ENCODE data around the gene ADTRP.

ADTRP gene

GRCh38 chr6:11766043-11766442, 12.6 kb downstream of the ADTRP start:
- Histone ChIP-seq H3K36me3 (ENCODE audit: control insufficient read depth, insufficient read depth, low read length) (no peaks in the 10 kb centered on the region), H3K9me3 (ENCODE audit: control insufficient read depth, insufficient read depth, low read length) (no peaks in the 10 kb centered on the region), H3K4me3 (ENCODE audit: low read depth, low read length) (no peak overlapping the region), H3K4me1 (ENCODE audit: control insufficient read depth, insufficient read depth, low read length) (peaks cover 43% of the 10 kb centered on the region), H3K27me3 (ENCODE audit: control insufficient read depth, insufficient read depth, low read length) (no peaks in the 10 kb centered on the region; the same call in 1 of the 2 replicates), H3K9ac (ENCODE audit: low read depth, low read length) (no peak overlapping the region), H3K27ac (ENCODE audit: low read depth, low read length) (peak overlapping the region; percentile 50)

- Histone ChIP-seq H3K4me3 (ENCODE audit: low read depth, low read length) (no peak overlapping the region), H3K9me3 (ENCODE audit: control insufficient read depth, insufficient read depth, low read length) (no peaks in the 10 kb centered on the region), H3K27ac (ENCODE audit: low read depth, low read length) (no peak overlapping the region), H3K9ac (ENCODE audit: low read depth, low read length) (no peak overlapping the region), H3K36me3 (ENCODE audit: control insufficient read depth, insufficient read depth, low read length) (no peaks in the 10 kb centered on the region), H3K4me1 (ENCODE audit: control insufficient read depth, insufficient read depth, low read length) (peaks cover 32% of the 10 kb centered on the region), H3K27me3 (ENCODE audit: control insufficient read depth, insufficient read depth, low read length) (no peaks in the 10 kb centered on the region; the same call in 1 of the 2 replicates)
Measured at GRCh38 chr6:11764250-11764604, 14.4 kb downstream of the ADTRP start.

- no peak overlapping the region for H3K4me3 ChIP-seq (ENCODE audit: low read depth, low read length)
- H3K27me3 ChIP-seq (ENCODE audit: control insufficient read depth, insufficient read depth, low read length), result no peaks in the 10 kb centered on the region; the same call in 1 of the 2 replicates
- H3K9me3 ChIP-seq (ENCODE audit: control insufficient read depth, insufficient read depth, low read length), result no peaks in the 10 kb centered on the region
- H3K9ac ChIP-seq (ENCODE audit: low read depth, low read length), result no peak overlapping the region
- no peak overlapping the region for H3K27ac ChIP-seq (ENCODE audit: low read depth, low read length)
- H3K4me1 ChIP-seq (ENCODE audit: control insufficient read depth, insufficient read depth, low read length), result peaks cover 32% of the 10 kb centered on the region
- no peaks in the 10 kb centered on the region for H3K36me3 ChIP-seq (ENCODE audit: control insufficient read depth, insufficient read depth, low read length)
Measured at GRCh38 chr6:11763460-11764249, 14.9 kb downstream of the ADTRP start.

GRCh38 chr6:11762794-11763459, 15.7 kb downstream of the ADTRP start:
- Histone ChIP-seq H3K4me1 (ENCODE audit: control insufficient read depth, insufficient read depth, low read length) (peaks cover 30% of the 10 kb centered on the region), H3K27me3 (ENCODE audit: control insufficient read depth, insufficient read depth, low read length) (no peaks in the 10 kb centered on the region), H3K27ac (ENCODE audit: low read depth, low read length) (no peak overlapping the region)

GRCh38 chr6:11761744-11762620, 16.6 kb downstream of the ADTRP start:
- Histone ChIP-seq H3K36me3 (ENCODE audit: control insufficient read depth, insufficient read depth, low read length) (no peaks in the 10 kb centered on the region), H3K27me3 (ENCODE audit: control insufficient read depth, insufficient read depth, low read length) (no peaks in the 10 kb centered on the region), H3K9ac (ENCODE audit: low read depth, low read length) (no peak overlapping the region), H3K4me3 (ENCODE audit: low read depth, low read length) (no peak overlapping the region), H3K4me1 (ENCODE audit: control insufficient read depth, insufficient read depth, low read length) (peaks cover 24% of the 10 kb centered on the region), H3K27ac (ENCODE audit: low read depth, low read length) (no peak overlapping the region), H3K9me3 (ENCODE audit: control insufficient read depth, insufficient read depth, low read length) (no peaks in the 10 kb centered on the region)

More at GRCh38 chr6:11762794-11763459, 15.7 kb downstream of the ADTRP start:
- H3K9me3 ChIP-seq (ENCODE audit: control insufficient read depth, insufficient read depth, low read length), result no peaks in the 10 kb centered on the region
- H3K9ac ChIP-seq (ENCODE audit: low read depth, low read length), result no peak overlapping the region
- H3K36me3 ChIP-seq (ENCODE audit: control insufficient read depth, insufficient read depth, low read length), result no peaks in the 10 kb centered on the region
- H3K4me3 ChIP-seq (ENCODE audit: low read depth, low read length), result no peak overlapping the region

- peaks cover 8% of the 10 kb centered on the region for H3K4me1 ChIP-seq (ENCODE audit: control insufficient read depth, insufficient read depth, low read length)
Measured at GRCh38 chr6:11760015-11760473, 18.6 kb downstream of the ADTRP start.

GRCh38 chr6:11758878-11759277, 19.7 kb downstream of the ADTRP start:
- H3K27me3 ChIP-seq (ENCODE audit: control insufficient read depth, insufficient read depth, low read length), result no peaks in the 10 kb centered on the region
- H3K4me3 ChIP-seq (ENCODE audit: low read depth, low read length), result no peak overlapping the region
- H3K4me1 ChIP-seq (ENCODE audit: control insufficient read depth, insufficient read depth, low read length), result peaks cover 8% of the 10 kb centered on the region
- H3K9me3 ChIP-seq (ENCODE audit: control insufficient read depth, insufficient read depth, low read length), result no peaks in the 10 kb centered on the region
- H3K36me3 ChIP-seq (ENCODE audit: control insufficient read depth, insufficient read depth, low read length), result no peaks in the 10 kb centered on the region
- no peak overlapping the region for H3K9ac ChIP-seq (ENCODE audit: low read depth, low read length)
- no peak overlapping the region for H3K27ac ChIP-seq (ENCODE audit: low read depth, low read length)

More at GRCh38 chr6:11760015-11760473, 18.6 kb downstream of the ADTRP start:
- H3K27ac ChIP-seq (ENCODE audit: low read depth, low read length), result no peak overlapping the region
- no peak overlapping the region for H3K4me3 ChIP-seq (ENCODE audit: low read depth, low read length)
- H3K36me3 ChIP-seq (ENCODE audit: control insufficient read depth, insufficient read depth, low read length), result no peaks in the 10 kb centered on the region
- H3K9me3 ChIP-seq (ENCODE audit: control insufficient read depth, insufficient read depth, low read length), result no peaks in the 10 kb centered on the region
- no peak overlapping the region for H3K9ac ChIP-seq (ENCODE audit: low read depth, low read length)
- no peaks in the 10 kb centered on the region for H3K27me3 ChIP-seq (ENCODE audit: control insufficient read depth, insufficient read depth, low read length)

- Histone ChIP-seq H3K36me3 (ENCODE audit: control insufficient read depth, insufficient read depth, low read length) (no peaks in the 10 kb centered on the region), H3K9ac (ENCODE audit: low read depth, low read length) (no peak overlapping the region), H3K4me3 (ENCODE audit: low read depth, low read length) (no peak overlapping the region), H3K27ac (ENCODE audit: low read depth, low read length) (no peak overlapping the region), H3K9me3 (ENCODE audit: control insufficient read depth, insufficient read depth, low read length) (no peaks in the 10 kb centered on the region), H3K27me3 (ENCODE audit: control insufficient read depth, insufficient read depth, low read length) (no peaks in the 10 kb centered on the region), H3K4me1 (ENCODE audit: control insufficient read depth, insufficient read depth, low read length) (no peaks in the 10 kb centered on the region)
Measured at GRCh38 chr6:11756726-11757125, 21.9 kb downstream of the ADTRP start.

- H3K27ac ChIP-seq (ENCODE audit: low read depth, low read length), result no peak overlapping the region
- no peaks in the 10 kb centered on the region for H3K4me1 ChIP-seq (ENCODE audit: control insufficient read depth, insufficient read depth, low read length)
- no peak overlapping the region for H3K9ac ChIP-seq (ENCODE audit: low read depth, low read length)
- no peaks in the 10 kb centered on the region for H3K36me3 ChIP-seq (ENCODE audit: control insufficient read depth, insufficient read depth, low read length)
- no peaks in the 10 kb centered on the region for H3K27me3 ChIP-seq (ENCODE audit: control insufficient read depth, insufficient read depth, low read length)
- H3K9me3 ChIP-seq (ENCODE audit: control insufficient read depth, insufficient read depth, low read length), result no peaks in the 10 kb centered on the region
- no peak overlapping the region for H3K4me3 ChIP-seq (ENCODE audit: low read depth, low read length)
Measured at GRCh38 chr6:11756292-11756691, 22.3 kb downstream of the ADTRP start.

GRCh38 chr6:11755725-11756124, 22.9 kb downstream of the ADTRP start:
- H3K27me3 ChIP-seq (ENCODE audit: control insufficient read depth, insufficient read depth, low read length), result no peaks in the 10 kb centered on the region
- H3K27ac ChIP-seq (ENCODE audit: low read depth, low read length), result no peak overlapping the region
- no peaks in the 10 kb centered on the region for H3K36me3 ChIP-seq (ENCODE audit: control insufficient read depth, insufficient read depth, low read length)
- no peaks in the 10 kb centered on the region for H3K9me3 ChIP-seq (ENCODE audit: control insufficient read depth, insufficient read depth, low read length)
- no peaks in the 10 kb centered on the region for H3K4me1 ChIP-seq (ENCODE audit: control insufficient read depth, insufficient read depth, low read length)
- H3K9ac ChIP-seq (ENCODE audit: low read depth, low read length), result no peak overlapping the region
- no peak overlapping the region for H3K4me3 ChIP-seq (ENCODE audit: low read depth, low read length)

Measured in HUES48 (cell line).